ENCODE results near the gene MLKL.

MLKL gene

DNA sequence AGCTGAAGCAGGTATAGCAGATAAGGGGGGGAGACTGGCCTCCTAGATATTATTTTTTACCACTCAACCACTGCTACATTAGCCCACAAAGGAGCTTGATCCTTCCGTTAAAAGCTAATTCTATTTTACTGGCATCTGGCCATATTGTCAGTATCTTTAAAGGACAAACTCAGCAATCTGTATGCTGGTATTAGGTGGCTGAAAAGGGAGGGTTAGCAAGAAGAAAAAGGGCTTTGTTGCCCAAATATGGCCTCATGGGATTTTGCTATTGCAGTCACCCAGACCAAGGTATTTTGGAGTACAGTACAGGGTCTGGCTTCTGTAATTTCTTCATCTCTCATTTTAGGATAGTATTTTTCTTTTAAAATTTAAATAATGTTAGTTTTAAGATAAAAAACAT is 48.4 kb downstream of the MLKL start:
- no peak for DNase-seq (ENCODE audit: low read depth in 3 of 3, low spot score in 1 of 3)

DNA sequence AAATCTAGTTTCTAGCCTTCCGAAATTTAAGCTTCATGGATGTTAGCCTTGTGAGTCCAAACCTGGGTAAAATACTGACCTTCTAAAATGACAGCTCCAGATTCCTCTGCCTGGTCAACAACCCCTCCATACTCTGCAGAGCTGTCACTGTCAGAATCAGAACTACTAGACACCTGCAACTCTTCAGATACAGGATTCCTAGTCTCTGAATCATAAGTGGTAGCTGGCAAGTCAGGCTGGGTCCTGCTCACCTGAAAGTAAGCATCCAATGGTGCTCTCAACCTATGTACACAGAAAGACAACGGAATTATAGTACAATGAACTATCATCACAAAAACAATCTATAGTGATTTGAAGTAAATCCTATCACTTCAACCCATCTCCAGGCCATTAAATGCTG is 48.8 kb downstream of the MLKL start:
- DNase-seq (ENCODE audit: low read depth in 3 of 3, low spot score in 1 of 3): no peak

GRCh38 chr16:74650966-74651567 is 49.6 kb downstream of the MLKL start:
- no peak for DNase-seq (ENCODE audit: low read depth in 3 of 3, low spot score in 1 of 3)

GRCh38 chr16:74649839-74650504 is 50.7 kb downstream of the MLKL start:
- DNase-seq (ENCODE audit: low read depth in 3 of 3, low spot score in 1 of 3): no peak

DNA sequence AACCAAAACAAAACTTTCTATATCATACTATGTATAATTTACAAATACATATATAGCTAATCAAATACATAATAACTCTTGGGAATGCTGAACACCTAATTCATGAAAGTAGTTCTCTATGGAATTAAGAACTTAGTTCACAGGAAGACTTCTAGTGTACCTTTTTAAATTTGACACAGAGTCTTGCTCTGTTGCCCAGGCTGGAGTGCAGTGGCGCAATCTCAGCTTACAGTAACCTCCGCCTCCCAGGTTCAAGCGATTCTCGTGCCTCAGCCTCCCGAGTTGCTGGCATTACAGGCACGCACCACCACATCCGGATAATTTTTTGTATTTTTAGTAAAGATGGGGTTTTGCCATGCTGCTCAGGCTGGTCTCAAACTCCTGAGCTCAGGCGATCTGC is 58.7 kb downstream of the MLKL start:
- DNase-seq (ENCODE audit: low read depth in 3 of 3, low spot score in 1 of 3): no peak

DNA sequence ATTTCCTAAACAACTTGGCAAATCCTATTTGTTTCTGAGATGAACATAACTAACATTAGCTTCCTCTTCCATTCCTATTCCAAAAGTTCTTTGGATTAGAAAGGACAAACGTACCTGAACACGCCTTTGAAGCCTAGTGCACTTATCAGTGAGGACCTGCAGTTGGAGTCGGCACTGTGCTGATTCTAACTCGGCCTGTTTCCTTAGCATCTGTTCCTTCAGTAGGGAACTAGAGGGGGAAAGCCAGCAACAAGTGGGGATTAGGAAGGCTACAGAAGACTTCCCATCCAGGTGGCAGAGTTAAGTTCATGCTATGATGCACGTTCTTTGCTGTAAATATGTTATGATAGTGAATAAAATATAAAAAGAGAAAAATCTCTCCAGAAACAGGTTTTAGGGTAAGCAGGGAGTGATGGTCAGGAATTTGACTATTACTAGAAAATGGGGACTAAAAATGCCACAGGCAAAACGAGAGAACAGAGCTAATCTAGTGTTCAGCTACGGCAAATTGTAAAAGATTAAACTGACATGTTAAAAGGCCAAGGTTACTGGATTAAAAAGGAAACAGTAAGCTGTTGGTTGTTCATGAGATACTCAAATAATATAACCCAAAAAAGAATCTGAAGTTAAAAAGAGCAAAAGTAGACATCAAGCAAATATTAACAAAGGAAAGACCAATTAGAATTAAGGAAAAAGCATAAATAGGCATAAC is 62.8 kb downstream of the MLKL start:
- no peak for DNase-seq (ENCODE audit: low read depth in 3 of 3, low spot score in 1 of 3)

DNA sequence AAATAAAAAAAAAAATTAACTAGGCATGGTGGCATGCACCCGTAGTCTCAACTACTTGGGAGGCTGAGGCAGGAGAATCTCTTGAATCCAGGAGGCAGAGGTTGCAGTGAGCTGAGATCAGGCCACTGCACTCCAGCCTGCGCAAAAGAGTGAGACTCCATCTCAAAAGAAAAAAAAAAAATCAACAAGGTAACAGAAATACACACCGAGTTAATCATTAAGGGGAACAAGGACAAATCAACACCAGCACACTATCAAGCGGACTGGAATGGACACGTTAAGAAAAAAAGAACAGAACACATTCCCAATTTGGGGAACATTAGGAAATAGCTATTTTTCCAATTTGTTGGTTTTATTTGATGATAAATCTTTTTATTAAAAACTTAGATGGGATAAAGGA is 65.4 kb downstream of the MLKL start:
- DNase-seq (ENCODE audit: low read depth in 3 of 3, low spot score in 1 of 3): no peak

- DNase-seq (ENCODE audit: low read depth in 3 of 3, low spot score in 1 of 3): no peak
These were observed 67.0 kb downstream of the MLKL start for GRCh38 chr16:74633686-74634085.

- DNase-seq (ENCODE audit: low read depth in 3 of 3, low spot score in 1 of 3): no peak
These were observed 73.0 kb downstream of the MLKL start for GRCh38 chr16:74627506-74628220.

GRCh38 chr16:74626741-74627416 is 73.8 kb downstream of the MLKL start:
- DNase-seq (ENCODE audit: low read depth in 3 of 3, low spot score in 1 of 3): no peak

DNA sequence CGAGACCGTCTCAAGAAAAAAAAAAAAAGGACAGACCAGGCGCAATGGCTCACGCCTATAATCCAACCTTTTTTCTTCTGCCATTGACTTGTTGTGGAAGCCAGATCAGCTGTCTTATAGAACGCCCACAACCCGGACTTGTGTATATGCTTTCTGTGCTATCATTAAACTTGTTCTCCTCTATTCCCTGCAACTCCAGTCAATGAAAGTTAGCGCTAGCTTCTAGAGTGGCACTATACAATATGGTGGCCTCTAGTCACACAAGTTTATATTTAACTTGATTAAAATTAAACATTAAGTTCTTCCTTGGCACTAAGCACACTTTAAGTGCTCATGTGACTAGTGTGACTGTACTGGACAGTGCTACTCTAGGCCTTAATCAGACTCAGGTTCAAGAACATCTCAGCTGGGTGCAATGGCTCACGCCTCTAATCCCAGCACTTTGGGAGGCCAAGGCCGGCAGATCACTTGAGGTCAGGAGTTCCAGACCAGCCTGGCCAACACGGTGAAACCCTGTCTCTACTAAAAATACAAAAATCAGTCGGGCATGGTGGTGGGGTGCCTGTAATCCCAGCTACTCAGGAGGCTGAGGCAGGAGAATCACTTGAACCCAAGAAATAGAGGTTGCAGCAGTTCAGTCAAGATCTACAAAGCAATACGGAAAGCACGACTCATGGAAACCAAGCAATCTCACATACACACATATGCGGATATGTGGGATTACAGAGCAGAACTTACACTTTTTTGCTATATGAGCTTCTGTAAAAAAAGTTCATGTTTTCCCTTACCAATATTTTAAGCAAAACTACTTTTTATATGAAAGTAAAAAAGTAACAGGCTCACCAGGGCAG is 74.9 kb downstream of the MLKL start:
- no peak for DNase-seq (ENCODE audit: low read depth in 3 of 3, low spot score in 1 of 3)

GRCh38 chr16:74623839-74624235 is 76.8 kb downstream of the MLKL start:
- no peak for DNase-seq (ENCODE audit: low read depth in 3 of 3, low spot score in 1 of 3)

DNA sequence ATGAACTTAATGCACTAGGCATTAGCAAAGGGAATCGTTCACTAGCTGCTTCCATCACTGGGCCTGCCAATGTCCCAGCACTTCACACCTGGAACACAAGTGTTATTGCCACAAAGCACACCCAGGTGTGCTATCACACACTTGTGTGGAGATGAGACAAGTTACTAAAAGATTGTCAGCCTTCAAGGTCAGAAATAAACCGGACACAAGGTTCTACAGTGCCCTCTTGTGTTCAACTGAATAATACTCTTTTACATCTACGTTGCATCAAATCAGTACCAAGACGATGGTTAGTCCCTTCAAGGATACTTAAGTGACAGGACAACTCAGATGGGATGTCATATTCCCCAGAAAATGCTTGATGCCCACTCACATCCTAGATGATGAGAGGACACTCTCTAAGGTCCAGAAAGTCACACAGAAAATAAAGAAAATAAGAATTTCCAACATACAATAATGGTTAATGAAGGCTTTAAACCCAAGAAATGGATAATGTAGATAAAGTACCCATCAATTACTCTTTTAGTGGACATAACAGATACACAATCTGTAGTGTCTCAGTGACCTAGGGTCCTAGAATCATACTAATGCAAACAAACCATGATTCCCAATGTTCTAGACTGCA is 77.3 kb downstream of the MLKL start:
- DNase-seq (ENCODE audit: low read depth in 3 of 3, low spot score in 1 of 3): no peak

- DNase-seq (ENCODE audit: low read depth in 3 of 3, low spot score in 1 of 3): no peak
These were observed 78.7 kb downstream of the MLKL start for GRCh38 chr16:74622005-74622404.

All from stimulated activated CD4-positive, alpha-beta T cell treated with anti-CD3 and anti-CD28 coated beads, TNF-alpha, amount 100 ng/mL, for 1 hour (primary cell).